ENCODE measurements around the gene PCK2. TPM values are rescaled to one million over a fixed set of nuclear protein-coding genes. Genes with fewer than 3 reads are reported as not detected.
"Not testable (repeated sequence)": the region's sequence is repeated elsewhere in the genome, so short reads cannot be mapped to it uniquely, and the experiment has no call there.

Gene PCK2
- total RNA-seq, 1 donor: 24.8 TPM

DNA sequence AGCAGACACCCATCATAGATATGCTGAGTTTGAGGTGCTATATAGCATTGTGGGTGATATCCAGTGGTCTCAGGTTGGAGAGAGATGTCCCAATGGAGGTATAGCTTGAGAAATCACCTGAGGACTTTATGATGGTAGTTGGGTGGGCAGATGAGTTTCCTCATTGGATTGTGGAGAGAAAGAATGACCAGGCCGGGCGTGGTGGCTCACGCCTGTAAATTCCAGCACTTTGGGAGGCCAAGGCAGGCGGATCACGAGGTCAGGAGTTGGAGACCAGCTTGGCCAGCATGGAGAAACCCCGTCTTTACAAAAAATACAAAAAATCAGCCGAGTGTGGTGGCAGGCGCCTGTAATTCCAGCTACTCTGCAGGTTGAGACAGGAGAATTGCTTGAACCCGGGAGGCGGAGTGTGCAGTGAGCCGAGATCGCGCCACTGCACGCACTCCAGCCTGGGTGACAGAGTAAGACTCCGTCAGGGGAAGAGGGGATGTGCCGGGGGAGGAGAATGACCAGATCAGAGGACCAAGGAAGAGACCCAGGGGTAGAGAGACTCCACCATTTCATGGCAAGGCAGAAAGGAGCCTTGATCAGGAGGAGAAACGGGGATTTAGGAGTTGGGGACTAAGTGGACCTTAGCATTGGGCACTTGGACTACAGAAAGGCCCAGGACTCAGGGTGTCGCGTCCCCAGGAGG is 757 bp upstream of the PCK2 start:
- DNase-seq (ENCODE audit: low read depth in 2 of 3, low spot score in 2 of 3): no peak

DNA sequence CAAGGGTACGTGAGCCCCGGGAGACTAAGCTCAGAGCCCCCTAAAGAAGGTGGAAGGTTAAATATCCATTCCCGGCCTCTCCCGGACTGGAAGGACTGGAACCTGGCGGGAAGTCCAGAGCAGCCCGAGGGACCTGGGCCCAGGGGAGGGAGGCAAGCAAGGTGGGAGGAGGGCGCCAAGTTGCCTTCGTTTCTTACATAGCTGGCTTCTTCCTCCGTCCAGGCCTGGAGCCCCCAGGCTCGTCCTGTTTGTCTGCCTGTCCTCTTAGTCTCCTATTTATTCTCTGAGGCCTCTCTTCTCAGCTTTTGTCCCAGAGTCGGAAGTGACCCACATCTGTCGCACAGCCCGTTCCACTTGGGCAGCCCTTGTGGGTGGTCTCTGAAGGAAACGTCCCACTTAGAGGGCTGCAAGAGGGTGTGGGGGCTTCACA is 745 bp downstream of the PCK2 start:
- peak in 1 of 3 donors; percentile 25 for DNase-seq (ENCODE audit: low read depth in 2 of 3, low spot score in 2 of 3)

DNA sequence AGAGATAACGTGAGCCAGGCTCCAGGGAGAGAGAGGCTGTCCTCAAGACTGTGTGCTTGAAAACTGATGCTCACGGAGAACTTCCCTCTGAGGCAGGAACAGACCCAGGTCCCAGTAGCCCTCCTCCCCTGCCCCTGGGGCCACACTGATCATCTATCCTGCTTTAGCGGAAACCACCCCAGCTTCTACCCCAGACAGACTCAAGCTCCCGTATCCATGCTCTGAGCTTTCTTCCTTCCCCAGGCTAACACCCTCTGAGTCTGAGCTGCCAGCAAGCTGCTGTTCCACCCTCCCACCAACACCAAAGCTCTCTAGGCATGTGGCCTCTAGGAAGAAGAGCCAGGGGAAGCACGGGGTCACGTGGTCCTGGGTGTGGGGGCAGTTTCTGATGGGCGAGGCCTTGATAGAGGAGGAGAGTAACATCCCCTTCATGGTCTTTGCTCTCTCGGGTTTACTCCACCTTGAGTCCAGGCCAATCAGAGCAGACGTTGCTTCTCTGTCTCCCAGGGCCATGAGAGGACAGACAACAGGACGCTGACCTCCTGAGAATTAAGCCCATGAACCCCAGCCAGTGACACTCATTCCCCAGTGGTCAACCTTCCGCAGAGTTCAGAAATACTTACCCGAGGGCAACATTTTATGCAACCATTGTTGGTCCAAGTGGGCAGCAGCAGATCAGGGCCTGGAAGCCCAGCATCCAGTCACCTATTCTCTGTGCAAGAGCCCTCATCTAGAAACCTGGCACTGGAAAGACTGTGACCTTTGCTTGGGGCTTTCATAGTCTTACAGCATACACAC is 1.4 kb downstream of the PCK2 start:
- peak in 2 of 3 donors; percentile 49 to 57 for DNase-seq (ENCODE audit: low read depth in 2 of 3, low spot score in 2 of 3)

DNA sequence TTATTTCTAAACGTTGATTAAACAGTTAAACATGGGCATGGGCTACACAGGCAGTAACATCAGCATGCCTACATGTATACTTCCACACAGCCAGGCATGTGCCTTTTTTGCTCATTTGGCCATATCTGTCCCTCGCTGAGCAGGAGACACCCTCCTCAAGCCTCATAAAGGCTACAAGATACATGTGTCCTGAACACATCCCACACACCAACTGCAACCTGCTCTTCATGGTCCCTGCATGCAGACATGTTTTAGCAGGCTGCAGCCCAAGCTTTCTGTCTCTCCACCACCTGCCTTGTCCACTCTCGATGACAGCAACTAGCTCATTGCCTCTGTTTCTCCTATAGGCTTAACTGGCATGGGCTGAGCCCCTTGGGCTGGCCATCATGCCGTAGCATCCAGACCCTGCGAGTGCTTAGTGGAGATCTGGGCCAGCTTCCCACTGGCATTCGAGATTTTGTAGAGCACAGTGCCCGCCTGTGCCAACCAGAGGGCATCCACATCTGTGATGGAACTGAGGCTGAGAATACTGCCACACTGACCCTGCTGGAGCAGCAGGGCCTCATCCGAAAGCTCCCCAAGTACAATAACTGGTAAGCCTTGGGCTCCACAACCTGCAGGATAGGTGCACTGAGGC is 2.6 kb downstream of the PCK2 start:
- no peak for DNase-seq (ENCODE audit: low read depth in 2 of 3, low spot score in 2 of 3)

DNA sequence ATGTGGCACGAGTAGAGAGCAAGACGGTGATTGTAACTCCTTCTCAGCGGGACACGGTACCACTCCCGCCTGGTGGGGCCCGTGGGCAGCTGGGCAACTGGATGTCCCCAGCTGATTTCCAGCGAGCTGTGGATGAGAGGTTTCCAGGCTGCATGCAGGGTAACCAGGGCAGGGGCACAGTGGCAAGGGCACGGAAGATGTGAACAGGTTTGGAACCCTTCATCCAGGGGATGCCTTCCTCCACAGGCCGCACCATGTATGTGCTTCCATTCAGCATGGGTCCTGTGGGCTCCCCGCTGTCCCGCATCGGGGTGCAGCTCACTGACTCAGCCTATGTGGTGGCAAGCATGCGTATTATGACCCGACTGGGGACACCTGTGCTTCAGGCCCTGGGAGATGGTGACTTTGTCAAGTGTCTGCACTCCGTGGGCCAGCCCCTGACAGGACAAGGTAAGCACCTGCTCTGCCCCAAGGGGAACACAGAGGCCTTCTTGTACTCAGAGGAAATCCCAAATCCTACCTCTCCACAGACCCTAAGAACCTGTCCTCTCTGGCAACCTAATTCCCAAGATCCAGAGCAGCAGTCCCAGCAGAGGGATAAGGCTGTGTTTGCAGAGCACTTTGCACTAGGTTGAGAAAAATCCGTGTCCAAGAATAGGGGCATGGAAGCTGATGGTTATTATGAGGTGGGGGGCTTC is 4.3 kb downstream of the PCK2 start:
- DNase-seq (ENCODE audit: low read depth in 2 of 3, low spot score in 2 of 3): no peak

DNA sequence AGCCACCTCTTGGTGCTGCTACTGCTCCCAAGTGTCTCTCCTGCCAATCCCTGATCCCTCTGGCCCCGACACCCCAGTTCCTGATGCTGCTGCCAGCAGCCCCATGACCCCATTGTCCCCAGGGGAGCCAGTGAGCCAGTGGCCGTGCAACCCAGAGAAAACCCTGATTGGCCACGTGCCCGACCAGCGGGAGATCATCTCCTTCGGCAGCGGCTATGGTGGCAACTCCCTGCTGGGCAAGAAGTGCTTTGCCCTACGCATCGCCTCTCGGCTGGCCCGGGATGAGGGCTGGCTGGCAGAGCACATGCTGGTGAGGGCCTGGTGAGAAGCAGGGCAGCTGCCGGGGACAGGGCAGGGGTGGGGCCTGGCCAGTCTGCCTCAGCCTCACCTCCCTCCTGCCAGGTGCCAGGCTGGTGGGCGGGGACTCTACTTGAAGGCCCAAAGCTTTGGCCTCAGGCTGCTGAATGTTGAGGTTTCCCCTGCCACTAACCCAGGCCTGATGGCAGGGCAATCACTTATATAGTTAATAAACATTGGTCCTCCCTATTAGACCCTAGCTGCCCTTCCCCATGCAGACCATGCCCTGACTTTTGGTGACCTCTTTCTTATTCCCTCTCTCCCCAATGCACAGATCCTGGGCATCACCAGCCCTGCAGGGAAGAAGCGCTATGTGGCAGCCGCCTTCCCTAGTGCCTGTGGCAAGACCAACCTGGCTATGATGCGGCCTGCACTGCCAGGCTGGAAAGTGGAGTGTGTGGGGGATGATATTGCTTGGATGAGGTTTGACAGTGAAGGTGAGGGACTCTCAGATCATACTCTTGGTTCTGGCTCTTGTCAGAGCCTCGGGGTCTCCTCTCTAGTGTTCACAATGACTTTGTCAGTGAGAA is 5.1 kb downstream of the PCK2 start:
- DNase-seq (ENCODE audit: low read depth in 2 of 3, low spot score in 2 of 3): no peak

DNA sequence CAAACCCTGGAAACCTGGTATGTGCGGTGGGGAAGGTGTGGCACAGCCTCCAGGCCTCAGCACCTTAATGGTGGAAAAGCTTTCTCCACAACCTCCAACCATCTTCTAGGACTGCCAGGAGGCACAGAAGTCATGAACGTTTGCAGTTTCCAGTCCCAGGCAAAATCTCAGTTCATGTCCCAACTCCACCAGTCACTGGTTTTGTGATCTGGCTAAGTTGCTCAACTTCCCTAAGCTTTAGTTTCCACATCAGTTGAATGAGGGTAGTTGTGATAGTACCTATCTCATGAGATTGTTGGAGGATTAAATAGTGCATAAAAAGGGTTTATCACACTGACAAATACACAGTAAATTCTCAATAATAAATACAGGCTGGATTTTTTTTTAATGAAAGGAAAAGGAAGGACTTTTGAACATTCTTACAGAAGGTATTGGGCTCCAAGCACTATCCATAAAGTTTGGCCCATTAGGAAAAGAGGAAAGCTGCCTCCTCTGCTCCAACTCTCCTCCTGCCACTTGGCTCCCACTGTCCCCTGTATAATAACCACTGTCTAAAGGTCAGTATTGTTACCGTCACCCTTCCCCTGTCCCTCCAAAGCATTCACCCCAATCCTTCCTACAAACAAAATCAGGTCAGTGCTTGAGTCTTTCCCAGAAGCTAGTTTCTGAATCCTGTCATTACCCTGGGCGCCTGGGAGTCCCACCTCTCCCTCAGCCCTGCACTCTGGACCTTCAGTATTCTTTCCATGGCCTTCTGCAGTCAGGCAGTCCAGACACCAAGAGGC is 6.3 kb downstream of the PCK2 start:
- DNase-seq (ENCODE audit: low read depth in 2 of 3, low spot score in 2 of 3): no peak

DNA sequence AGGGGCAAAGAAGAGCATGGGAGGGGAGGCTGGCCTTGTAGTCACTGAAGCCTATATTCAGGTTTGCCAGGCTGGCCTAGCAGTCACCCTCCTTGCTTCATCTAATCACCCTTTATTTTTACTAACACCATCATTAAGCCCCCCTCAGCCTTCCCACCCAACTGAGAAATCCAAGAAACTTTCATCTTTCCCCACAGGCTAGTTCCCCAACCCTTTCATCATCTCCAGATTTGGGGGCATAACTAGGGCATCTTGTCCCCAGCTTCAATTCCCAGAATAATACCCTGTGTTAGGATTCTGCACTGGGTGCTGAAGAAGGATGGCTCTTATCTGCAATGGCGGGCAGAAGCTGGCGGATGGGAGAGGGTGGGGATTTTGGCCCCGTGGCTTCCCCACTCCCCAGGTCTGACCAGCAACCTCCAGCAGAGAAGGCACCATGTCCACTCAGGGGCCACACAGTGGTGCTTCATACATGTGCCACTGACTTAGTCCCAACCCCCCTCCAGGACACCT is 6.9 kb downstream of the PCK2 start:
- no peak for DNase-seq (ENCODE audit: low read depth in 2 of 3, low spot score in 2 of 3)

DNA sequence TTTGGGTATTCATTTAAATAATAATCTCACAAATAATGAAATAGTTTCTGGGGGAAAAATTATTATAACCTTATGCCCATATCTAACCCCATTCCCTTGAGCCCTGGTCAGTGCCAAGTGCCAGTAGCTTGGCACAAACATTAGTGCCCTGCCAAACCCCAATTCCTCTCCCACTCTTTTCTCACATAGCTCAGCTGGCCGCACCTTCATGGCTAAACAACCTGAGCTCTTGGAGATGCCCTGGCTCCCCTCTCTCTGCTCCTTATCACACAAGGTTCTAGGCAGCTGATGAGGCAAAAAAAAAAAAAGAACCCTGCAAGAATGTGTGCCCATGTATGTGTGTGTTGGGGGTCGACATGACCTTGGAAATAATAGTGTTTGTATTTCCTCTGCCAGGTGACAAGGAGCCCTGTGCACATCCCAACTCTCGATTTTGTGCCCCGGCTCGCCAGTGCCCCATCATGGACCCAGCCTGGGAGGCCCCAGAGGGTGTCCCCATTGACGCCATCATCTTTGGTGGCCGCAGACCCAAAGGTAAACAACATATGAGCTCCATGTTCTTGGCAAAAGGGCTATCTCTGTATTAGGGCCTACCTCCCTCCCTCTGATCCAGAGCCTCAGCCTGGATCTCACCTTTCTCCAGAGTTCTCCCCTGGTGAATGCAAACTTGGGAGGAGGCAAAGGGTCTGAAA is 8.4 kb downstream of the PCK2 start:
- DNase-seq (ENCODE audit: low read depth in 2 of 3, low spot score in 2 of 3): no peak

DNA sequence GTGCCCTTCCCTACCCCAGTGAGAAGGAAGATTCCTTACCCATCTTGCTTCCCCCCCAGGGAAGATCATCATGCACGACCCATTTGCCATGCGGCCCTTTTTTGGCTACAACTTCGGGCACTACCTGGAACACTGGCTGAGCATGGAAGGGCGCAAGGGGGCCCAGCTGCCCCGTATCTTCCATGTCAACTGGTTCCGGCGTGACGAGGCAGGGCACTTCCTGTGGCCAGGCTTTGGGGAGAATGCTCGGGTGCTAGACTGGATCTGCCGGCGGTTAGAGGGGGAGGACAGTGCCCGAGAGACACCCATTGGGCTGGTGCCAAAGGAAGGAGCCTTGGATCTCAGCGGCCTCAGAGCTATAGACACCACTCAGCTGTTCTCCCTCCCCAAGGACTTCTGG is 9.3 kb downstream of the PCK2 start:
- DNase-seq (ENCODE audit: low read depth in 2 of 3, low spot score in 2 of 3): no peak

DNA sequence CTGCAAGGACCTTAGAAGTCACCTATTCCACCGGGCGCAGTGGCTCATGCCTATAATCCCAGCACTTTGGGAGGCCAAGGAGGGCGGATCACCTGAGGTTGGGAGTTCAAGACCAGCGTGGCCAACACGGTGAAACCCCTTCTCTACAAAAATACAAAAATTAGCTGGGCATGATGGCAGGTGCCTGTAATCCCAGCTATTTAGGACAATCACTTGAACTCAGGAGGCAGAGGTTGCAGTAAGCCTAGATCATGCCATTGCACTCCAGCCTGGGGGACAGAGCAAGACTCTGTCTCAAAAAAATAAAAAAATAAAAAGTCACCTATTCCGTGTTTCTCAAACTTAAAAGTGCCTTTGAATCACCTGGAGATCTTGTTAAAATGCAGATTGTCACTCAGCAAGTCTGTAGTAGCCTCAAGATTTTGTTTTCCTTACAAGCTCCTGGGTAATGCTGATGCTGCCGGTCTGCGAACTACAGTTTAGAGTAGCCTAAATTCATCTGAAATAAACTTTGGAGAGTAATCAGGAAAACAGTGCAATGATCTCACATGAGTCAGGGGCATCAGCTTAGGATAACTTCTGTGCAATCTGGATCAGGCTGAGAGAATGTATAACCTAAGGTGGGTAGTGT is 11.6 kb downstream of the PCK2 start:
- DNase-seq (ENCODE audit: low read depth in 2 of 3, low spot score in 2 of 3): not testable (repeated sequence)

DNA sequence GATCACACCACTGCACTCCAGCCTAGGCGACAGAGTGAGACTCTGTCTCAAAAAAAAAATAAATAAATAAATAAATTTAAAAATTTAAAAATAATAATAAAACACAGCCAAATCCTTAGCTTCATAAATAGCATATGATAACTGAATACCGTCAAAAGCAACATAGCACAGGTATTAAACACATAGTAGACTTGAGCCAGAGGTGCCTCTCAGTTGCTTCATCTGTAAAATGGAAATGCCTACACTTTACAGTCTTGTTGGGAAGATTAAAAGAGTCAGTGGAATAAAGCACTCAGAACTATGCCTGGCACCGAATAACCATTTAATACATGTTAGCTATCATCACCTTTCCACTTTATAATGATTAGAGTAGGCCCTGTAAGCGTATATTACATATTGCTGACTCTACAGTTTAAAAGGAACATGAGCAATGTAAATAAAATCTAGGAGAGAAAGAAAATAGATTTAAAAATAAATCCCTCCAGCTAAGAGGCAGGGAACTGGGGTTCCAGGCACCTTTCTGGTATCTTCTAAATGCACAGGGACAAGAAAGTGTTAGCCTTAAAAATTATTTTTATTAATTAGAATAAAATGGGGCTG is 12.7 kb downstream of the PCK2 start:
- no peak for DNase-seq (ENCODE audit: low read depth in 2 of 3, low spot score in 2 of 3)

DNA sequence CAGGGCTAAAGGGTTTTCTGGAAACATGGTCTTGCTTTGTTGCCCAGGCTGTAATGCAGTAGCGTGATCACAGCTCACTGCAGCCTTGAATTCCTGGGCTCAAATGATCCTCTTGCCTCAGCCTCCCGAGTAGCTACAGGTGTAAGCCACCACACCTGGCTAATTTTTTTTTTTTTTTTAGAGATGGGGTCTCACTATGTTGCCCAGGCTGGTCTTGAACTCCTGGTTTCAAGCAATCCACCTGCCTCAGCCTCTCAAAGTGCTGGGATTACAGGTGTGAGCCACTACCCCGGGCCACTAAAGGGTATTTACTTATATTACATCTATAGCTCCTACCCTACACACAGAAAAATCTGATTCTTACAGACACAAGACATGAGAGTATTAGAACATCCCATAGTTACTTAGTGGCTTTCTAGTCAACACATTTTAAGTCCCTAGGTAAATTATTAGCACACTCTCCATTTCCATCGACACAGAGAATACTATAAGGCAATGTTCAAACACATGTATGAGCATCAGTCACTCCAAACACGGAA is 14.3 kb downstream of the PCK2 start:
- DNase-seq (ENCODE audit: low read depth in 2 of 3, low spot score in 2 of 3): no peak

DNA sequence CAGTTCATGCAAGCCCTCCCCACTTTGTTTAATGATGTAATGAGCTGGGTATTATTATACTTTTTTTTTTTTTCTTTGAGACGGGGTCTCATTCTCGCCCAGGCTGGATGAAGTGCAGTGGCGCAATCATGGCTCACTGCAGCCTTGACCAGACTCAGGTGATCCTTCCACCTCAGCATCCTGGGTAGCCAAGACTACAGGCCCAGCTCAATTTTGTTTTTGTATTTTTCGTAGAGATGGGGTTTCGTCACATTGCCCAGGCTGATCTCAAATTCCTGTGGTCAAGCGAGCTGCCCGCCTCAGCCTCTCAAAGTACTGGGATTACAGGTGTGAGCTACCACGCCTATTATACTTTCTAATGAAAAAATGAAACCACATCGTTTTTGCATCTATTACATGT is 15.9 kb downstream of the PCK2 start:
- DNase-seq (ENCODE audit: low read depth in 2 of 3, low spot score in 2 of 3): no peak

DNA sequence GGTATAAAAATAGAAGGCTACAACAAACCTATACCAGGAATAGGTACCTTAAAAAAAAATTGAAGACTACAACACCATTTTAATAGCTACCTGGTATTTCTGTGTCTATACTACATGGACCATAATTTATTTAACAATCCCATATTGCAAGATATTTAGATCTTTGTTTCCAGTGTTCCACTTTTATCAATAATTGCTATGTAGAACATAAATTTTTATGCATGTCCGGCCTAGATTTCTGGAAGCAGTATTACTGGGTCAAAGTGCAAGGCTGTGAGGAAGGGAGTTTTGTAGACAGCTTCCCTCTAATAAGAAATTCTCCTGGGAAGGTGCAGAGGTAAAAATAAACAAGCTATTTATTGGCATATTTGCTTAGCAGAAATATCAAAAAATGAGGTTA is 16.4 kb downstream of the PCK2 start:
- DNase-seq (ENCODE audit: low read depth in 2 of 3, low spot score in 2 of 3): no peak

DNA sequence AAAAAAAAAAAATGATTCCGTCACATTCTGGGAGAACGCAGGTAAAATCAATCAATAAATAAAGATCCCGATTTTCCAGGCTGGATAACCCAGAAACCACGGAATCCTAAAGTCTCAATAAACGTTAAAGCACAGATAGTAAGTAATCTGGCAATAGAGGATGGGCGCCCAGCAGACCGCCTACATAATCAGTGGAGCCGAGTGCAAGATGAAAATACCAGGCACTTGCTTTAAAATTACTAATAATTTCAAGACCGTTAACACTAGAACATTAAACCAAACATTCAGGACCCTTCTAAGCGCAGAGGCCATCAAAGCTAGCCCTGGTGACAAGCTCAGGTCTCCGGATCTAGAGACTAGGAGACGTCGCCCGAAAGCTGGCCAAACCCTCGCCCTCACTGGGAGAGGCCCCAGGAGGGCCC is 19.3 kb downstream of the PCK2 start:
- no peak for DNase-seq (ENCODE audit: low read depth in 2 of 3, low spot score in 2 of 3)

DNA sequence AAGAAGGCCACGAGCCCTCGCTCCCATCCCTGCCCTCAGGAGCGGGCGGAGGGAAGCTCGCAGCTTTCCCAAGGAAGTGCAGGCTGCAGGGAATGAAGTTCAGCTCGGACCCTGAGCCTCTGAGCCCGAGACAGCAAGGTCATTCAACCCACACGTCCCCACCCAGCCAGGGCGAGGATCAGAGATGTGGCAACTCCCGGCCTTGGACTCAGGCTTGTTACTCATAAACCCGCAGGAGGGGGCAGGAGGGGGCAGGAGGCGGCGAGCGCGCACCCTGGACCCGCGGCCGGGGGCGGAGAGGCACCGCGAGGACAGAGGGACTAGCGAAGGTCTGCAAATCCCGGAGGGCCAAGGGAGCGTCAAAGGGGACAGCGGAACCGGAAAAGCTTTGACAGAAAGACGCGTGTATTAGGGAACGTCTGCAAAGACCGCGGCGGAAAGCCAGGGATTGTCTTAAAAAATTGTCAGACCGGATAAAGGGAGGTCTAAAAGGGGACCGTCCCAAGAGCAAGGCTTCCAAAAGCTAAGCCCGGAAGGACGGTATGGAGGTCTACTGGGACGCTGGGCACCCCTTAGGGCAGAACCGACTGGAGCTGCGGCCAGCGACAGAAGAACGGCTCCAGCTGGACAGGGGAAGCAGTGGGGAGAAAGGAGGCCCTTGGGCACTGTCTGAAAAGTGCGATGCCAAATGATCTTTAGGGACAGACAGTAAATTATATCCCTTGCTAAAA is 19.9 kb downstream of the PCK2 start:
- peak in 2 of 3 donors; percentile 90 to 93 for DNase-seq (ENCODE audit: low read depth in 2 of 3, low spot score in 2 of 3)
